ENCODE data around the gene ADRA2A.
A peak's percentile ranks its signal among the peaks of the same experiment; 100 is the strongest.

ADRA2A gene

GRCh38 chr10:111076682-111077478 is at the start of gene ADRA2A:
TSS of gene ADRA2A (plus strand) at chr10:111077029. CDS start at chr10:111077997, 968 bp downstream.
- peak; percentile 44 for DNase-seq

GRCh38 chr10:111030042-111030750 is 46.6 kb upstream of the ADRA2A start:
- no peak for DNase-seq

- no peak for DNase-seq
Observed at GRCh38 chr10:111034598-111035310, 42.1 kb upstream of the ADRA2A start.

GRCh38 chr10:111035542-111035941 is 41.3 kb upstream of the ADRA2A start:
- no peak for DNase-seq

- no peak for DNase-seq
Observed at GRCh38 chr10:111037858-111038257, 39.0 kb upstream of the ADRA2A start.

GRCh38 chr10:111039522-111039921 is 37.3 kb upstream of the ADRA2A start:
- DNase-seq = no peak

- no peak for DNase-seq
Observed at GRCh38 chr10:111057006-111057405, 19.8 kb upstream of the ADRA2A start.

GRCh38 chr10:111063471-111063870 is 13.4 kb upstream of the ADRA2A start:
- no peak for DNase-seq

- no peak for DNase-seq
Observed at GRCh38 chr10:111072232-111072631, 4.6 kb upstream of the ADRA2A start.

- no peak for DNase-seq
Observed at GRCh38 chr10:111075577-111076185, 1.1 kb upstream of the ADRA2A start.

- peak; percentile 33 for DNase-seq
Observed at GRCh38 chr10:111076191-111076681, 593 bp upstream of the ADRA2A start.

- no peak for DNase-seq
Observed at GRCh38 chr10:111077479-111077784, 603 bp downstream of the ADRA2A start.

GRCh38 chr10:111077785-111078504 is 1.1 kb downstream of the ADRA2A start:
- DNase-seq = peak; percentile 18

- DNase-seq = no peak
Observed at GRCh38 chr10:111078505-111079185, 1.8 kb downstream of the ADRA2A start.

- no peak for DNase-seq
Observed at GRCh38 chr10:111079241-111079760, 2.5 kb downstream of the ADRA2A start.

GRCh38 chr10:111079781-111080180 is 3.0 kb downstream of the ADRA2A start:
- DNase-seq = no peak

GRCh38 chr10:111080224-111080623 is 3.4 kb downstream of the ADRA2A start:
- DNase-seq = no peak

GRCh38 chr10:111081595-111081994 is 4.8 kb downstream of the ADRA2A start:
- DNase-seq = no peak

GRCh38 chr10:111082102-111082975 is 5.5 kb downstream of the ADRA2A start:
- DNase-seq = no peak

Measured in NCI-H2029 (cell line).